NCI-H1092 treated with DMSO at 0.1 percent for 48 hours (cell line): ENCODE measurements around the gene CLTCL1.

Experiments used
- DNase-seq: peaks from one replicate; lab custom pipeline; 2025; lab: John Stamatoyannopoulos, UW

Gene CLTCL1

GRCh38 chr22:19150482-19151328, 140.8 kb downstream of the CLTCL1 start:
- DNase-seq: no peak

- DNase-seq: no peak
Observed at GRCh38 chr22:19149991-19150390, 141.5 kb downstream of the CLTCL1 start, which contains the start of gene GSC2. Gene GSC2 (minus strand): TSS chr22:19150292. CDS start chr22:19150283, 9 bp downstream.

GRCh38 chr22:19149047-19149883, 142.3 kb downstream of the CLTCL1 start:
- DNase-seq: no peak

- DNase-seq: no peak
Observed at GRCh38 chr22:19148417-19149046, 143.0 kb downstream of the CLTCL1 start.

- DNase-seq: no peak
Observed at GRCh38 chr22:19147195-19147780, 144.2 kb downstream of the CLTCL1 start.

- no peak for DNase-seq
Observed at GRCh38 chr22:19146215-19146968, 145.1 kb downstream of the CLTCL1 start.

GRCh38 chr22:19143967-19144400, 147.5 kb downstream of the CLTCL1 start:
- no peak for DNase-seq

- no peak for DNase-seq
Observed at GRCh38 chr22:19143212-19143611, 148.3 kb downstream of the CLTCL1 start.

- DNase-seq: no peak
Observed at GRCh38 chr22:19142394-19142793, 149.1 kb downstream of the CLTCL1 start.

- no peak for DNase-seq
Observed at GRCh38 chr22:19139974-19140373, 151.5 kb downstream of the CLTCL1 start.

- DNase-seq: no peak
Observed at GRCh38 chr22:19139001-19139356, 152.5 kb downstream of the CLTCL1 start.

- DNase-seq: no peak
Observed at GRCh38 chr22:19138217-19139000, 153.1 kb downstream of the CLTCL1 start.

- DNase-seq: no peak
Observed at GRCh38 chr22:19137384-19138216, 153.9 kb downstream of the CLTCL1 start.

- DNase-seq: no peak
Observed at GRCh38 chr22:19136915-19137314, 154.6 kb downstream of the CLTCL1 start.

GRCh38 chr22:19134874-19135273, 156.6 kb downstream of the CLTCL1 start:
- no peak for DNase-seq

GRCh38 chr22:19134176-19134831, 157.2 kb downstream of the CLTCL1 start:
- no peak for DNase-seq

- DNase-seq: no peak
Observed at GRCh38 chr22:19133561-19133960, 158.0 kb downstream of the CLTCL1 start.

- no peak for DNase-seq
Observed at GRCh38 chr22:19132693-19133400, 158.7 kb downstream of the CLTCL1 start.
